NCI-H82 (cell line): ENCODE results near the gene HOXA6.

Experiments used
- DNase-seq: peaks from one replicate; lab custom pipeline; 2025; lab: John Stamatoyannopoulos, UW

The HOXA6 gene

GRCh38 chr7:27149842-27150567 lies 2.4 kb upstream of the HOXA6 start:
- no peak for DNase-seq

GRCh38 chr7:27148756-27149641 lies 1.4 kb upstream of the HOXA6 start:
- DNase-seq: peak; percentile 20

GRCh38 chr7:27148031-27148755 lies 619 bp upstream of the HOXA6 start:
- no peak for DNase-seq

GRCh38 chr7:27146491-27147198 lies 929 bp downstream of the HOXA6 start:
- no peak for DNase-seq

- no peak for DNase-seq
Measured at GRCh38 chr7:27145914-27146412, 1.6 kb downstream of the HOXA6 start.

GRCh38 chr7:27145165-27145913 lies 2.2 kb downstream of the HOXA6 start:
- DNase-seq: no peak

GRCh38 chr7:27144781-27145164 lies 2.8 kb downstream of the HOXA6 start:
- DNase-seq: no peak

- DNase-seq: no peak
Measured at GRCh38 chr7:27143950-27144780, 3.4 kb downstream of the HOXA6 start.

- peak; percentile 80 for DNase-seq
Measured at GRCh38 chr7:27143023-27143949, 4.3 kb downstream of the HOXA6 start, which contains the start of gene HOXA5. TSS of gene HOXA5 (minus strand) at chr7:27143681. CDS start at chr7:27143607, 74 bp downstream.

- no peak for DNase-seq
Measured at GRCh38 chr7:27142580-27143022, 5.0 kb downstream of the HOXA6 start.

GRCh38 chr7:27141923-27142579 lies 5.5 kb downstream of the HOXA6 start:
- no peak for DNase-seq

GRCh38 chr7:27141137-27141922 lies 6.2 kb downstream of the HOXA6 start:
- DNase-seq: no peak

- no peak for DNase-seq
Measured at GRCh38 chr7:27140126-27140857, 7.3 kb downstream of the HOXA6 start.

- no peak for DNase-seq
Measured at GRCh38 chr7:27139334-27140125, 8.0 kb downstream of the HOXA6 start.

GRCh38 chr7:27138985-27139333 lies 8.6 kb downstream of the HOXA6 start:
- no peak for DNase-seq

- DNase-seq: no peak
Measured at GRCh38 chr7:27138472-27138871, 9.1 kb downstream of the HOXA6 start.
